Neural cell (in vitro differentiated cells): ENCODE results near the gene TMEM59L.

Source experiments
- EZH2 ChIP-seq: fragments of 200-600, 300-800 bp; shearing (Covaris generic), sonication (generic); IDR thresholded peaks from 2 replicates; pipeline ENCODE4 v1.6.1; 2014; ENCODE audit warnings: antibody characterized with exemption, low read length, borderline replicate concordance, mild to moderate bottlenecking; ENCODE audit not compliant: insufficient read depth, poor library complexity, severe bottlenecking
- POLR2AphosphoS5 ChIP-seq: IDR thresholded peaks from 2 replicates; pipeline ENCODE4 v1.6.1; 2012
- RAD21 ChIP-seq: fragments of 450-650 bp; conservative IDR thresholded peaks from 2 replicates; pipeline ENCODE4 v1.6.1; 2014; ENCODE audit warnings: antibody characterized with exemption, mild to moderate bottlenecking, moderate library complexity
- SMC3 ChIP-seq: fragments of 450-650 bp; conservative IDR thresholded peaks from 2 replicates; pipeline ENCODE4 v1.6.1; 2014; ENCODE audit warnings: antibody characterized with exemption, mild to moderate bottlenecking, moderate library complexity; ENCODE audit not compliant: poor library complexity
- TAF1 ChIP-seq: IDR thresholded peaks from 2 replicates; pipeline ENCODE4 v1.6.1; 2012; ENCODE audit warnings: low read depth
- TF ChIP-seq, protein P1 (sequence below): fragments of 450-650 bp; IDR thresholded peaks from 2 replicates; pipeline ENCODE4 v1.5.1; 2014; ENCODE audit warnings: antibody characterized with exemption, mild to moderate bottlenecking, moderate library complexity; ENCODE audit not compliant: poor library complexity, severe bottlenecking

DNA sequence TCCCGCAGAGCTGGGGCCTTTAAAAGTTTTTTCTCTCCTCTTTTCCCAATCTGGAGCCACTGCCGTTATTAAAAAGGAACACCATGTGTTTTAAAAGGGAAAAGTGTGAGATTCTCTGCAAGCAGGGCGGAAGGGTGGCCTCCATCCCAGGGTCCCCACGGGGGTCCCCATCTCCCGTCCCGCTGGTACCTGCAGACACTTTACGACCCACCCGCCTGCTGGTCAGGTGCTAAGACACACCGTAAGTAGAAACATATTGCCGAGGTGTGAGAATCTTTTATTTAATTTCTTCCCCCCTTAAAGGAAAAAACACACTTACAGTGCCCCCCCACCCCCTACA is 7.9 kb upstream of the TMEM59L start:
- TF ChIP-seq, protein P1, sequence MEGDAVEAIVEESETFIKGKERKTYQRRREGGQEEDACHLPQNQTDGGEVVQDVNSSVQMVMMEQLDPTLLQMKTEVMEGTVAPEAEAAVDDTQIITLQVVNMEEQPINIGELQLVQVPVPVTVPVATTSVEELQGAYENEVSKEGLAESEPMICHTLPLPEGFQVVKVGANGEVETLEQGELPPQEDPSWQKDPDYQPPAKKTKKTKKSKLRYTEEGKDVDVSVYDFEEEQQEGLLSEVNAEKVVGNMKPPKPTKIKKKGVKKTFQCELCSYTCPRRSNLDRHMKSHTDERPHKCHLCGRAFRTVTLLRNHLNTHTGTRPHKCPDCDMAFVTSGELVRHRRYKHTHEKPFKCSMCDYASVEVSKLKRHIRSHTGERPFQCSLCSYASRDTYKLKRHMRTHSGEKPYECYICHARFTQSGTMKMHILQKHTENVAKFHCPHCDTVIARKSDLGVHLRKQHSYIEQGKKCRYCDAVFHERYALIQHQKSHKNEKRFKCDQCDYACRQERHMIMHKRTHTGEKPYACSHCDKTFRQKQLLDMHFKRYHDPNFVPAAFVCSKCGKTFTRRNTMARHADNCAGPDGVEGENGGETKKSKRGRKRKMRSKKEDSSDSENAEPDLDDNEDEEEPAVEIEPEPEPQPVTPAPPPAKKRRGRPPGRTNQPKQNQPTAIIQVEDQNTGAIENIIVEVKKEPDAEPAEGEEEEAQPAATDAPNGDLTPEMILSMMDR: no peak
- no peak for TF ChIP-seq POLR2AphosphoS5
- TF ChIP-seq RAD21: no peak
- peak; percentile 3 for TF ChIP-seq EZH2
- no peak for TF ChIP-seq SMC3
- TF ChIP-seq TAF1: no peak
